ENCODE results near the gene IQSEC1.

GRCh38 chr3:12890610-12891390 lies 182.4 kb downstream of the IQSEC1 start:
- no peak for TF ChIP-seq SP1 (CRISPR knock-in tag; IDR thresholded peaks at IDR 0.05)
- TF ChIP-seq ZNF263 (CRISPR knock-in tag; IDR thresholded peaks at IDR 0.05; ENCODE audit: borderline replicate concordance), result no peak
- peak; percentile 59 to 83 (median 60); a peak in 5 of 6 replicates for TF ChIP-seq CTCF (IDR thresholded peaks at IDR 0.05 in 2 of 3, conservative IDR thresholded peaks at IDR 0.05 in 1 of 3; ENCODE audit: insufficient read depth in 2 of 3, low read depth in 1 of 3, low read length in 3 of 3)
- no peak for TF ChIP-seq USF2 (CRISPR knock-in tag; IDR thresholded peaks at IDR 0.05)
